ENCODE measurements around the gene E2F3.

The E2F3 gene

DNA sequence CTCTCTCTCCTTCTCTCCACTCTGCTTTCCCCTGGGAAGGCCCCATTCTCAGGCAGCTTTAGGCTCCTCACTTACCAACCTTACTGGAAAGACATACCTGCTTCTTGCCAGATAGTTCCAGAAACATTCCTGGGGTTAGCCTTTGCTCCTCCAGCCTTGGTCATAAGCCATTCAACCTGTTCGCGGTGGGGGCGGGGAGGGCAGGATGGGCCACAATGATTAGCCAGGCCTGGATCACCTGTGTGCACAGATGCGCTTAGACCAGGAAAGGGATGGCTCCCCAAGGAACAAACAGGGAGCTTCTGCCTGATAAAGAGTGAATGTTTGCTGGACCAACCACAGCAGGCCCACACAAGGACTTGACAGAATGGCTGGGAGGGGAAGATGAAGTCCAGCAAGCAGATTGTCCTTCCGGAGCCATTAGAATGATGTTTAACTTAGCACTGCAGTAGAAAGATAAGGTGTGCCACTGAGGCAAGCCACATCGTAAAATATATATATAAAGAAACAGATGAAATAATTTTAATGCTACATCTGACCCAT lies 74.9 kb downstream of the E2F3 start:
- Mint-ChIP-seq H3K4me1 (peaks cover 4% of the 10 kb centered on the region), H3K9me3 (no peaks in the 10 kb centered on the region), H3K27ac (no peak overlapping the region), H3K4me3 (no peak overlapping the region), H3K36me3 (peaks cover 8% of the 10 kb centered on the region), H3K27me3 (no peaks in the 10 kb centered on the region)
- ATAC-seq (ENCODE audit: low read depth): no peak
- DNase-seq (ENCODE audit: low spot score in 2 of 2): no peak

DNA sequence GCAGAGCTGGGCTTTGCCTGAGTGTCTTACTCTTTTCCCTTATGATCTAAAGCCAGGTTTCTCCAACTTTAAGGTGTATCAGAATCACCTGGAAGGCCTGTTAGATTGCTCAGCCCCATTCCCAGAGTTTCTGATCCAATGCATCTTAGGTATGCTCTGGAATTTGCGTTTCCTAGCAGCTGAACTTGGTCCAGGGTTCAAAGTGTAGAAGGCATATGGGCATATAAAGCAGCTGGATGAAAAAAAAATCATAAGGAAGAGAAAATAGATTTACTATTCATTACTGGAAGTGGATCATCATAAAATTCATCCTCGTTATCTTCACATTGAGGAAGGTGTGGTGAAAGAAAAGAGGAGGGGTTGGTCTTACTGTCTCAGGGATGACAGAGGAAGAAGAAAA lies 75.8 kb downstream of the E2F3 start:
- H3K9me3 Mint-ChIP-seq: no peaks in the 10 kb centered on the region

DNA sequence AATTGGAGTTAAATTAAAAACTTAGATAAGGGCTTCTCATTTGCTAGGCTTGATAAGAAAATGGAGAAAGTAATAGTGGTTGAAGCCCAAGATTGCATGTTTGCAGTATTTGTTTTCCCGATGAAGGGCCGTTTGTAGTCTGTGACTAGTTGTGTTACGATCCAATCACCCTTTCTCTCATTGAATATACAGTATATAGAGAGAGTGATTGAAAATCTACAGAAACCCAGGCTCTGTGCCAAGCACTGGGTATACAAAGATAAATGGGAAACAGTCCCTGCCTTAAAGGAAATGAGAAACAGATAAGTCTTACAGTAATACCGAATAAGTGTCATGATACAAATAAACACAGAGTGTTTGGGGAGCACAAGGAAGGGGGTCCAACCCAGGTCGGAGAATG lies 77.4 kb downstream of the E2F3 start:
- DNase-seq (ENCODE audit: low spot score in 2 of 2) (no peak), ATAC-seq (ENCODE audit: low read depth) (no peak)
- no peaks in the 10 kb centered on the region for H3K27me3 Mint-ChIP-seq
- H3K4me3 Mint-ChIP-seq: no peak overlapping the region
- peaks cover 4% of the 10 kb centered on the region for H3K4me1 Mint-ChIP-seq
- H3K27ac Mint-ChIP-seq: no peak overlapping the region
- H3K9me3 Mint-ChIP-seq: no peaks in the 10 kb centered on the region
- H3K36me3 Mint-ChIP-seq: peaks cover 24% of the 10 kb centered on the region

More for the DNA sequence above, 75.8 kb downstream of the E2F3 start:
- H3K36me3 Mint-ChIP-seq: peaks cover 11% of the 10 kb centered on the region
- H3K4me3 Mint-ChIP-seq: no peak overlapping the region
- H3K4me1 Mint-ChIP-seq: peaks cover 4% of the 10 kb centered on the region
- no peaks in the 10 kb centered on the region for H3K27me3 Mint-ChIP-seq
- DNase-seq (ENCODE audit: low spot score in 2 of 2) (no peak), ATAC-seq (ENCODE audit: low read depth) (no peak)
- no peak overlapping the region for H3K27ac Mint-ChIP-seq

DNA sequence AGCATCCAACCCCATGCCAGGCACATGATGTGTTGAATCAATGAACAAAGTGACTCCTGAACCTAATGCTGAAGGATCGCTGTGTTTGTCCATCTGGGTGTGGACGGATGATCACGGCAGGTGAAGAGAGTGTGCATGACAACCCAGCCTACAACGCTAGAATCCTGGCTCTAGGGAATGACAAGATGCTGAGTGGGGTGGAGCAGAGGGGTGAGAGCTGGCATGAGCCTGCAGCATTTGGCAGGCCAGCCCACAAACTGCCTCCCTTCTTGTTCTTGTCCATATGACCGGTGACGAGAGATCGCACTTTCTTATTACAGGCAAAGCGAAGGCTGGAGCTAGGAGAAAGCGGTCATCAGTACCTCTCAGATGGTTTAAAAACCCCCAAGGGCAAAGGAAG lies 77.8 kb downstream of the E2F3 start:
- no peaks in the 10 kb centered on the region for H3K4me1 Mint-ChIP-seq
- no peak overlapping the region for H3K27ac Mint-ChIP-seq
- H3K9me3 Mint-ChIP-seq: no peaks in the 10 kb centered on the region
- ATAC-seq (ENCODE audit: low read depth): no peak
- H3K4me3 Mint-ChIP-seq: no peak overlapping the region
- H3K36me3 Mint-ChIP-seq: peaks cover 24% of the 10 kb centered on the region
- no peak for DNase-seq (ENCODE audit: low spot score in 2 of 2)
- H3K27me3 Mint-ChIP-seq: no peaks in the 10 kb centered on the region

DNA sequence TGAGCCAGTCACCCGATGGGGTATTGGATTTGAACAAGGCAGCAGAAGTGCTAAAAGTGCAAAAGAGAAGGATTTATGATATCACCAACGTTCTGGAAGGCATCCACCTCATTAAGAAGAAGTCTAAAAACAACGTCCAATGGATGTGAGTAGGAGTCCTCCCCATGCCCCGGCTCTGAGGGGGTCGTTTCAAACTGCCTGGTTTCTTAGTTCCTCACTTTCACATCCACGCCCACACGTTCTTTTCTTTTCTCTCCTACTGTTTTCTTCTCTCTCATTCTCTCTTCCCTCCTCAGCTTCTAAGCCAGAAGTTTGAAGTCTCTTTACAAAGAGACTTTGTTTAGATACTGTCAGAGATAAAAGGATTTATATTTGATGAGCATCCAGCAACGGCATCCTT lies 79.6 kb downstream of the E2F3 start:
- Mint-ChIP-seq H3K4me1 (no peaks in the 10 kb centered on the region), H3K27me3 (no peaks in the 10 kb centered on the region), H3K4me3 (no peak overlapping the region), H3K36me3 (peaks cover 24% of the 10 kb centered on the region), H3K27ac (peak overlapping the region; percentile 48), H3K9me3 (no peaks in the 10 kb centered on the region)
- DNase-seq (ENCODE audit: low spot score in 2 of 2) (no peak), ATAC-seq (ENCODE audit: low read depth) (no peak)

DNA sequence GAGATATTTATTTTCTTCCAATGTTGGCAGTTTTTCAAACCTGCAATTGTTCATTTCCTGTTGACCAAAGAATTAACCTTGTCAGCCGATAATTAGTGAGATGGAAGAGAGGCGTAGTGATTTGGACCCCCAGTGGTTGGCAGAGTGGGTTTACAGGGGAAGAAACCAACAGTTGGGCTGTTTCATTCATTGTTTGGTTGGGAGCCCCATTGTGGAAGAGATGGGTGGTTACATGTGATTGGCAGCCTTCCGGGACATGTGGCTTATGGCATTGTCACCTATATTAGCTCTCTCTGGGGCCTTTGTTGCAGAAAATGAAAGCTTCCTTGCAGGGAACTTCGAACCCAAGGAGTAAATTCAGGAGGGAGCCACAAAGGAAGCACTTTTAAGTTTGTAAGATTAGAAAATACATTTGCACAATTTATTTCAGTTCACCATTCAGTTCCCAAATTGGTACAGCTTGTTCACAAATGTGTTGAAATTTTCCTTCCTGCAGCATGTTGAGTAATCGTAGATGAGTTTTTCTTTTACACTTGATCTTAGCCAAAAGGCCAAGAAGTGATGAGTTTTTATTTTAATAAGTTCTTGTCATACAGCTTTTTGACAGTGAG lies 82.3 kb downstream of the E2F3 start:
- Mint-ChIP-seq H3K4me3 (no peak overlapping the region), H3K4me1 (no peaks in the 10 kb centered on the region), H3K27ac (no peak overlapping the region), H3K9me3 (no peaks in the 10 kb centered on the region), H3K27me3 (no peaks in the 10 kb centered on the region), H3K36me3 (peaks cover 30% of the 10 kb centered on the region)
- ATAC-seq (ENCODE audit: low read depth) (no peak), DNase-seq (ENCODE audit: low spot score in 2 of 2) (no peak)

DNA sequence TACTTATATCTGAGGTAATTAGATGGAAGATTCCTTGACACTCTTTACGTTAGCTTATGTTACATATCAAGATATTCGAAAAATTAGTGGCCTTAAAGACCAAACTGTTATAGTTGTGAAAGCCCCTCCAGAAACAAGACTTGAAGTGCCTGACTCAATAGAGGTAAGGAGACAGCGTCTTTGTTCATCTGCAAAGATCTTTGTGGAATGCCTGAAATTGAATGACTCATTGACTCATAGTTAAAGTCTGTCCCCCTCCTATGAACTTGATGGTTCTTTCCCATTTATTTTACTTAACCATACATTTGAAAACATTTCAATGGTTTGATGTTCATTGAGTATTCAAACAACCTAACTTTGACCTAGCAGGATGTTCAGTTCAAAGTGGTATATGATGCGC lies 85.0 kb downstream of the E2F3 start:
- ATAC-seq (ENCODE audit: low read depth) (no peak), DNase-seq (ENCODE audit: low spot score in 2 of 2) (no peak)
- no peak overlapping the region for H3K4me3 Mint-ChIP-seq
- H3K4me1 Mint-ChIP-seq: no peaks in the 10 kb centered on the region
- no peaks in the 10 kb centered on the region for H3K27me3 Mint-ChIP-seq
- H3K9me3 Mint-ChIP-seq: no peaks in the 10 kb centered on the region
- H3K36me3 Mint-ChIP-seq: peaks cover 35% of the 10 kb centered on the region
- no peak overlapping the region for H3K27ac Mint-ChIP-seq

DNA sequence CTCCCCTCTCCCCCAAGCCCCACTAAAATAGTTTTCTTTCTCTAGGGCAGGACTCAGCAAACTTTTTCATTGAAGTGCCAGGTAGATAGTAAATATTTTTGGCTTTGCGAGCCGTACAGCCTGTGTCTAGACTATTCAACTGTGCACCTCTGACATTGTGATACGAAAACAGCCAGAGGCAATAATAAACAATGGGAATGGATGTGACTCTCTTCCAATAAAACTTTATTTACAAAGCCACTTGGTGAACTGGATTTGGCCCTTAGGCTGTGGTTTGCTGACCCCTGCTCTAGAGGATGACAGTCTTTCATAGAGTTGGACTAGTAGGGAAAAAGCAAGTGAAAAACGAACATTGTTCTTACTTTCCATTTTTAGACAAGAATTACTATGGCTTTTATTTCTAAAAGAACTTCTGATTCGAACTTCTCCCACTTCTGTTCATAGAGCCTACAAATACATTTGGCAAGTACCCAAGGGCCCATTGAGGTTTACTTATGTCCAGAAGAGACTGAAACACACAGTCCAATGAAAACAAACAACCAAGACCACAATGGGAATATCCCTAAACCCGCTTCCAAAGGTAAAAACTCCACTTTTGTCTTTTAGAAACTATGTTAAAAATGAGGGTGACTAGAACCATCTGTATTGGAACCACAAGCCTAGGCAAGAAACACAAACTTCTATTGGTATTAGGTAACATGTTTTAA lies 86.1 kb downstream of the E2F3 start:
- Mint-ChIP-seq H3K9me3 (no peaks in the 10 kb centered on the region), H3K4me1 (no peaks in the 10 kb centered on the region), H3K4me3 (no peak overlapping the region), H3K27me3 (no peaks in the 10 kb centered on the region), H3K36me3 (peaks cover 33% of the 10 kb centered on the region), H3K27ac (no peak overlapping the region)
- no peak for DNase-seq (ENCODE audit: low spot score in 2 of 2)
- ATAC-seq (ENCODE audit: low read depth): no peak

DNA sequence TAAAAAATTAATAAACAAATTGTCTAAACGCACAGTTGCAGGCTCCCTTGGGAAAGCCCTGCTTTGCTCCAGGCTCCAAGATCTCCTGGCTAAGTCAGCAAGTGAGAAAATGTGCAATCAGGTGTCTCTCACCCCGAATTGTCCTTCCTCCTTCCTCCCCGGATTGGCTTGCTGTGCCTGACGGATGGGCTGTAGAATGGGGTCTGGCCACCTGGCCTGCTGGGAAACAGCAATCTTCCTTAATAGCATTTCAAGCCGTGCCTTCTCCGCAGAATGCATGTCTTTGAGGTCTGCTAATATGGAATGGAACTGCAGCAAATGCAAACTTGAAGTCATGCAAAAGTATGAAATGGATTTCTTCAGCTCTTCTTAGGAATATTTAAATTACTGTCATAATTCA lies 88.9 kb downstream of the E2F3 start:
- ATAC-seq (ENCODE audit: low read depth): no peak
- Mint-ChIP-seq H3K9me3 (no peaks in the 10 kb centered on the region), H3K4me1 (no peaks in the 10 kb centered on the region), H3K27ac (no peak overlapping the region), H3K36me3 (peaks cover 25% of the 10 kb centered on the region), H3K27me3 (no peaks in the 10 kb centered on the region), H3K4me3 (no peak overlapping the region)
- DNase-seq (ENCODE audit: low spot score in 2 of 2): no peak

DNA sequence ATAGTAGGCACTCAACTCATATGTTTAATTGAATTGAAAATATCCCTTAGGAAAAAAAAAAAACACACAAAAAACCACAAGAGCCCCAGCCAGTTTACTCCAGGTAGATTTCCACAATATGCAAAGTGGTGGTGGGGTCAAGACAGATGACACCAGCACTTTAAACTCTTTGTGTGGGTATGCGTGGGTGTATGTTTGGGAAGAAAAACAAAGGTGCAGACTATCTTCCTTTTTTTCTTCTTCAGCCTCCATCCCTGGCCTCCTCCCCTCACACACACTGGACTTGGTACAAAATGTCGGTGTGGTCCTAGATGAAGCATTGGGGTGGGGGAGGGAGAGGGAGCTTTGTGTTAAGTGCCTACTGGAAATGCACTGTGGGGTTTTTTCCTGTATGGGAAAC lies 90.4 kb downstream of the E2F3 start:
- peaks cover 25% of the 10 kb centered on the region for H3K36me3 Mint-ChIP-seq
- no peak for DNase-seq (ENCODE audit: low spot score in 2 of 2)
- no peak for ATAC-seq (ENCODE audit: low read depth)
- H3K27me3 Mint-ChIP-seq: no peaks in the 10 kb centered on the region
- H3K4me3 Mint-ChIP-seq: no peak overlapping the region
- no peak overlapping the region for H3K27ac Mint-ChIP-seq
- H3K9me3 Mint-ChIP-seq: no peaks in the 10 kb centered on the region
- no peaks in the 10 kb centered on the region for H3K4me1 Mint-ChIP-seq

DNA sequence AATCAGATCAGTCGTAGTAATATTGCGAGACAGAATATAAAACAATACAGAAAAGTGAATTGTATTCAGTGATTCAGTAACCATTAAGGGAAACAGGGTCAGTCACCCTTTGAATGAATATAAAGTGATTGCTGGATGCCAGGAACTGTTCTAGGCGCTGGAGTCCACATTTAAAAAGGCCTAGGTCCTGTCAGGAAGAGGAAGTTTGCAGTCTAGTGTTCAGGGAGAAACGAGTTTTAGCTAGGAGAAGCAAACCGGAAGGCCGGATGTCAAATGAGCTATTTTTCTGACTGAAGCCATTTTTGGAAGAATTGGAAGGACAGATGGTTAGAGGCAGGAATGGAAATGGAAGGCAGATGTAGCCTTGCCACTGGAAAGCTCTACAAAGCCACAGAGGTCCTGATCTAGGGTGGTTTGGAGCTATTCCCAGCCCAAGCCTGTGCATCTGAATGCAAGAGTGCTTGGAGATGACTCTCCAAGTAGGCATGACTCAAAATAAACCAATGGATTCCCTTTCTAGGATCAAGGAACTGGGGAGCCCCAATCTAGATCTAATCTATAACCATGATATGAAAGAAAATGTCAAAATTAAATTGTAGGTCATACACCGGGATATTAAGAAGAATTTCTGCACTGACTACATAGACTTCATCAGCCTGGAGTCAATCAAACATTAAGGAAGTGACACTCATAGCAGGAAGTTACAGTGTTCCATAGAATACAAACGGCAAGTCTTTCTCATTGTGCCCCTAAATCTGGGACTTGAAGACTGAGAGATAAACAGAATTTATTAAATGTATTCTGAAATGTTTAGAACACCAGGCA lies 95.7 kb downstream of the E2F3 start:
- H3K36me3 Mint-ChIP-seq: peaks cover 2% of the 10 kb centered on the region
- ATAC-seq (ENCODE audit: low read depth) (no peak), DNase-seq (ENCODE audit: low spot score in 2 of 2) (no peak)
- H3K4me3 Mint-ChIP-seq: no peak overlapping the region
- H3K4me1 Mint-ChIP-seq: no peaks in the 10 kb centered on the region
- no peak overlapping the region for H3K27ac Mint-ChIP-seq
- H3K9me3 Mint-ChIP-seq: no peaks in the 10 kb centered on the region
- no peaks in the 10 kb centered on the region for H3K27me3 Mint-ChIP-seq

DNA sequence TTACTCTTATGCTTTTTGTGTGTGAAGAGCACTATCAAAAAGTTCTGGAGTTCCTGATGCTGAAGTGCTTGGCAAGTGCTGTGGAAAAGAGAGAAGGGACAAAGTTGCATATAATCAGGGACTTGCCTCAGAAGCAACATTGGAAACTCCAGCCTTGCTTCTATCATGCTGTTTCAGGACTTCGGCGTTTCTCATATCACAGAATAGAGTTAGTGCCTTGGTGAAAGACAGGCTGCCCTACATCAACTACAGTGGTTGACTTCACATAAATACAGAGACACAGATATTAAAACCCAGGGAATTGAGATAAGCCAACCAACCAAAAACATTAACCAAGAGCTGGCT lies 96.3 kb downstream of the E2F3 start:
- Mint-ChIP-seq H3K4me1 (no peaks in the 10 kb centered on the region), H3K9me3 (no peaks in the 10 kb centered on the region), H3K27ac (no peak overlapping the region), H3K4me3 (no peak overlapping the region), H3K36me3 (peaks cover 2% of the 10 kb centered on the region), H3K27me3 (no peaks in the 10 kb centered on the region)
- DNase-seq (ENCODE audit: low spot score in 2 of 2) (no peak), ATAC-seq (ENCODE audit: low read depth) (no peak)

DNA sequence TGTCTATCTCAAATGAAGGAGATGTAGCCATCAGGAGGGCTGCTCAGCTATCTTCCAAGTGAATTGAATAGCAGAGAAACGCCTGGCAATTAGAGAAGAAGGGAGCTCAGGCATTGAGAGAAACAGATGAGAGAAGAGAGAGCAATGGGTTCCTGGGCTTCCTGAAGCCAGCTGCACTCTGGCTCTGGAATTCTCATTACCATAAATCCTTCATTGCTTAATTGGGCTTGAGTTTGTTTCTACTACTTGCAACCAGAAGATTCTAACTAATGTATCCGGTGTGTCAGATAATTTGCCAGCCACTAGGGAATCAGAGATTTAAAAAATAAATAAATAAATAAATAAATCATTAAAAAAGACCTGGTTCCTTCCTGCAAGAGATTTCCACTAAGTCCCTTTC lies 107.5 kb downstream of the E2F3 start:
- Mint-ChIP-seq H3K4me3 (no peak overlapping the region), H3K9me3 (no peaks in the 10 kb centered on the region), H3K4me1 (no peaks in the 10 kb centered on the region), H3K27me3 (peaks cover 8% of the 10 kb centered on the region), H3K27ac (no peak overlapping the region), H3K36me3 (no peaks in the 10 kb centered on the region)
- ATAC-seq (ENCODE audit: low read depth) (no peak), DNase-seq (ENCODE audit: low spot score in 2 of 2) (no peak)

DNA sequence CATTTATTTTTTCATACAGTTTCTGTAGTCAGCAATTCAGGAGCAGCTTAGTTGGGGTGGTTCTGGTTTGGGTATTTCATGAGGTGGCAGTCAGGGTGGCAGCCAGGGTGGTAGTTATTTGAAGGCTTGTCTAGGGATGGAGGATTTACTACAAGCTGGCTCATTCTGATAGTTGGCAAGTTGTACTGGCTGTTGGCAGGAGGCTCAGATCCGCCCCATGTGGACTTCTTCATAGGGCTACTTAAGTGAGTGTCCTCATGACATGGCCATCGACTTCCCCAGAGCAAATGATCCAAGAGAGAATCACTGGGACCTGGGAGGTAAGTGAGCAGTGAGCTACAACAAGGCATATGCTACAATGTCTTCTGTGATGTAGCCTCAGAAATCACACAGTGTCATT lies 110.2 kb downstream of the E2F3 start:
- Mint-ChIP-seq H3K27me3 (peaks cover 8% of the 10 kb centered on the region), H3K4me1 (no peaks in the 10 kb centered on the region)

More for the DNA sequence above, 110.2 kb downstream of the E2F3 start:
- no peak for DNase-seq (ENCODE audit: low spot score in 2 of 2)
- no peaks in the 10 kb centered on the region for H3K9me3 Mint-ChIP-seq
- ATAC-seq (ENCODE audit: low read depth): no peak
- no peak overlapping the region for H3K27ac Mint-ChIP-seq
- no peaks in the 10 kb centered on the region for H3K36me3 Mint-ChIP-seq
- H3K4me3 Mint-ChIP-seq: no peak overlapping the region

Measured in memory B cell (primary cell).